Stimulated activated CD8-positive, alpha-beta memory T cell treated with anti-CD3 and anti-CD28 coated beads, Interleukin-2, amount 100 ng/mL, for 48 hours (primary cell): Measurements from ENCODE around the gene SLC17A3.

Experiments
- DNase-seq, 2 donors: peaks; one replicate each; pipeline ENCODE4 v3.0.0-alpha.2; 2020; ENCODE audit warnings: low read depth in 2 of 2

SLC17A3 gene

DNA sequence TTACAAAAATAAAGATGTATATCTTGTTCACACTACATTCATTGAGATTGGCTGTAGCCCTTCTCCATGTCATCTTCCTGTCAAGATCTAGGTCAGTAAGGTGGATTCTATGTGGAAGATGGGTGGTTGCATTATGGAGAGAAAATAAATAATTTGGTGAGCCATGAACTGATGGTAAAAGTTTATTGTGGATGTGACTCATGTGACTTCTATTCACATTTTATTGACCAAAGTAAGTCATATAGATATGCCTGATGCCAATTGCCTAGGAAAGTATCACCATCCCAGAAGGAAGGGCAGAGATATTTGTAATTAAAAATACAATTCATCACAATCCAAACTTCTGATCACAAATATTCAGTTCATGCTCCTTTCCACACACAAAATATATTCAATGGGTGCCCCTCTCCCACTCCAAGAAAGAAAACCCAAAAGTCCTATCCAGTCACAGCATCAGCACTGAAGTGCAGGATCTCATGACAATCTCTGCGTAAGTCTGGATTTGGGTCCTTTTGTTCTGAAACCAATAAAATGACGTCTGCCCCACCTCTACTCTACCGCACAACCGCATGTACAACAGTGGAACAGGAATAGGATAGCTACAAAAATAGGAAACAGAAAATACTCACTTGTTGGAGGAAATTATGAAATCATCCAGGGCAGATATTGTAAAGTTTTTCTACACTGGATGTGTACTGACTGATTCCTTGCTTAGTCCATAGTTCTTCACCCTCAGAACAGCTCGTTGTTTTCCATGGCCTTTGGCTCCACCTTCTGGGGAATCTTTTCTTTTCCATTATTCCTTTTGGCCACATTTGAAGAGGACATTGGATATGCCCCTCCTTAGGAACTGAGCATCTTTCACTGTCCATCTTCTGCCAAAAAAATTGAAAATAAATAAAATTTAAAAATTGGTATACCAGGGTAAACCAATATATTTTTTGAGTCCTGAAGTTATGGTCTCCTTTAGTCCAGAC lies 16.1 kb upstream of the SLC17A3 start:
- no peak for DNase-seq

DNA sequence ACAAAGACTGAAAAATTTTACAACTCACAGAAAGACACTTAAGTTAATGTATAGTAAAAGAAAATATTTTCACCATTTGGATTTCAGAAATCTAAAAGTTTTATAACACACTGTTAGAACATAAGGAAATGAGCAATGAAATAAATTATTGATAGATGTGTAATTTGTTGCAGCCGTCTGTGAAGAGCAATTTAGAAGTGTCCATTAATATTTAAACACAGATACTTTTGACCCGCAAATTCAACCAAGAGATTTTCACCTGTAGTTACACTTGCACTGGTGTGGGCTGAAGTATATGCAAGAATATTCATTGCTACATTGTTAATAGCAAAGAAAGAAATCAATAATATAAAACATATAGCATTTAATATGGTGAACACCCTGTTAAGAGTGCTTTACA lies 14.6 kb upstream of the SLC17A3 start:
- no peak for DNase-seq

DNA sequence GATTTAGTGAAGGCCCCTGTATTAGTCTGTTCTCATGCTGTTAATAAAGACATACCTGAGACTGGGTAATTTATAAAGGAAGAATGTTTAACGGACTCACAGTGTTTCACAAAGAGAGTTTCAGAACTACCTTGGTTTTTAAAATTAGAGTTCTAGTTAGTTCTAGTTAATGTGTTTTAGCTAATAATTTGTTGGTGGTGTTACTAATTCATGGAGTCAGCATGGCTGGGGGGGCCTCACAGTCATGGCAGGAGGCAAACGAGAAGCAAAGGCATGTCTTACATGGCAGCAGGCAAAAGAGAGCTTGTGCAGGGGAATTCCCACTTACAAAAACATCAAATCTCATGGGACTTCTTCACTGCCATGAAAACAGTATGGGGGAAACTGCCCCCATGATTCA lies 12.0 kb upstream of the SLC17A3 start:
- DNase-seq = no peak

DNA sequence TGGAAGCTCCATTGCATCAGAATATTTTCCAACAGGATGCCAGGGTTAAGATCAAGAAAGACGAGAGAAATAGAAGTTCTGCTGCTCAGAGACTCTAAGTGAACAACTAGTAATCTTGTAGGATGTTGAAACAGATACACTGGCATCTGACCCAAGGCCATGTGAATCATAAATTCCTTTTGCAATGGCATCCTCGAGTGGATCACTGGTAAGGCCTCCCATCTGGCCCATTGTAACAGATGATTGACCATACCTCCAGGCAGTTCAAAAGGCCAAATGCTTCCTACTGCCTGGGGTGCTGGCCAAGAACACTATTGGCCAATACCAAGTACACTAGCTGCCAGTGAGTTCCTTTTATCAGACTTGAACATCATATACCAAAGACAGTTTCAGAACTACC lies 9.9 kb upstream of the SLC17A3 start:
- DNase-seq = no peak

DNA sequence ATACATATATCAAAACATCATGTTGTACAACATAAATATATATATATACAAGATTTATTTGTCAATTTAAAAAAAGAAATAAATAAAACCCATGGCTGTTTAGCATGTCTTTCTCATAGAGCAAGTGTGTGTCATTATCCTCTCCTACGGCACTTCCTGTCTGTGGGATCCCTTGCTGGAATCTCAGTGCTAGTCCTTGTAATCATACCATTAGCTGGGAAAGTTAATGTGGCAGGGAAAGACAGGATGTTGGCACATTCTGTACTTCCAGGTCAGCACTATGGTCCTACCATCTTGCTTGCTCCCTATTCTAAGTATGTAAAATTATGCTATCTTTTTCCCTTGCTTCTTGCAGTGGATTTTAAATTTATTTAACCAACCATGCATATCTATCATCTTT lies 9.5 kb upstream of the SLC17A3 start:
- no peak for DNase-seq

DNA sequence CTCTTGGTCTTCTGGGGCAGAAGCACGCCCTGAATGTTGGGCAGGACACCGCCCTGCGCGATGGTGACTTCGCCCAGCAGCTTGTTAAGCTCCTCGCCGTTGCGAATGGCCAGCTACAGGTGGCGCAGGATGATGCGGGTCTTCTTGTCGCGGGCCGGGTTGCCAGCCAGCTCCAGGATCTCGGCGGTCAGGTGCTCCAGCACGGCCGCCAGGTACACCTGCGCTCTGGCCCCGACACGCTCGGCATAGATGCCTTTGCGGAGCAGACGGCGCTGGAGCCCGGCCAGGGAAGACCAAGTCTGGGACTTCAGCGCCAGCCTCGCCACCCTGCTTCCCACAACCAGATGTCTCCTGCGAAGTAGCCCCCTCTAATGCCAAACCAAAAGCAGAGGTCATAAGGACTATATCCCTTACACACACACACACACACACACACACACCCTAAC lies 8.0 kb upstream of the SLC17A3 start:
- DNase-seq = peak in 1 of 2 donors; percentile 3

DNA sequence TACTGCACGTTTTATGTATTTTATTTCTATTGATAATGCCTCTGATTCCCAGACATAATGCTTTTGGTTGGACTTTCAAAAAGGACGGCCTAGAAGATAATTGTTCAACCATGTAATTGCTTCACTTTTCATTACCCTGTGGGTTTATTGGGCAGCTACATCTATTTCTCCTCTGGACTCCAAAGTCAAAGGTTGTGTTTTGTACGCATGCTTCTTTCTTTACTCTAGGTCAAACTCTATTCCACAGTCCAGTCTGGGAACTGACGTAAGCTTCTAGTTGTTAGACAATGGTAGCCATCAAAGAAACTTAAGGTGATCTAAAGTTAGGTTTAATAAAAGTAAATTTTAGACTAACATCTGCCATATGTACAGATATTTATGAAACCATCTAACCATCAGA lies 6.6 kb upstream of the SLC17A3 start:
- no peak for DNase-seq

DNA sequence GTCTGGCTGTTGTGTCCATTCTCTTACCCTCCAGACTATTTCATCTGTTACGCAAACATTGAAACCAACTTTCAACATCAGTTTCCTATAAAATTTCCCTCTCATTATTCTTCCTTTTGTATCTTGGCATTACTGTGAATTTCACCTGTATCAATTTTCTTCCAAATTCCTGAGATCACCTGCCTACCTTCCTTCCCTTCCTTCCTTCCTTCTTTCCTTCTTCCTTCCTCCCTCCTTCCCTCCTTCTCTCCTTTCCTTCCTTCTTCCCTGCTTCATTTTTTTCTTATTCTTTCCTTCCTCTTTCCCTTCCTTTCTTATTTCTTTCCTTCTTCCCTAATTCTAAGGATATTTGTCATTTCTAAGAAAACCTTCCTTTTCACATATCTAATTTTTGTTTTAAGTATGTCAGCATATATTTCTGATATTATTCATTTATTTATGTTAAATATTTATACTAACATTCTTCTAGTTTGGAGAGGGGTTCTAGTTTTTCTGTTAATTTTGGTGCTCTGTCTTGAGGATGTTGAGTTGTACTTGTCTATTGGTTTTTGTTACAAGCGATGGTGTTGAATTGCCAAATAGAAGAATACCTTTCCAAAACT lies 4.8 kb upstream of the SLC17A3 start:
- no peak for DNase-seq

DNA sequence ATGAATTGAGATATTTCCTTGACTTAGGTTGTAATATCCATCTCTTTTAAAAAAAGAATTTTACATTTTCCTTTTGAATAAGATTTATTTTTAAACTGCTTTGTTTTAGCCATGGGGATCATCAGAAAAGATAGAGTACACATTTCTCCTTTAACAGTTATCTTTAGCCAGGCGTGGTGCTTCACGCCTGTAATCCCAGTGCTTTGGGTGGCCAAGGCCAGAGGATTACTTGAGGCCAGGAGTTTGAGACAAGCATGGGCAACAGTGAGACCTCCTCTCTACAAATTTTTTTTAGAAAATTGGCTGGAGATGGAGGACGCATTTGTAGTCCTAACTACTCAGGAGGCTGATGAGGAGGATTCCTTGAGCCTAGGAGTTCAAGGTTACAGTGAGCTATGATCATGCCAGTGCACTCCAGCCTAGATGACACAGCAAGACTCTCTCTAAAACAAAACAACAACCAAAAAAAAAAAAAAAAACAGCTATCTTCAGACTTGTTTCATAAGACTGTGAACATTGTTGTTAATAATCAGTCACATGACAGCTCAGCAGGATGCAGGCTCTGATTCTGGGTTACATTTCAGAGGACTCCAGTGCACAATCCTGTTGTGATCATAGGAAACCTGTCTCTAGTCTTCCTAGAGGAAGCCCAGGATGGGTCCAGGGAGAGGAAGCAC lies 2.0 kb upstream of the SLC17A3 start:
- no peak for DNase-seq

DNA sequence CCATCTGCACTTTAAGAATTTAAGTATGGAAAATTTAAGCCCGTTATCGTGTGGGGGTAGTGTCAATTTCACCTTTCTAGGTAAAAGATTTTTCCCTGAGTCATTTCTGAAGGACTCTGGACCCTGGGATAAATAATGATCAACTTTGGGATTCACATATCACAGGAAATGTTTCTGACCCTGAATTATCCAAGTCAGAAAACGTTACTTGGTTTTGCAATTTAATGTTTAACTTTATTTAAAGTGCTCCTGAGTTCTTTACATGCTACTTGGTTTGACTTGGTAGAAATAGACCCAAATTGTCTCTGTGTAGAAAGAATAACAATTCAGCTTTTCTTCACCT lies 1.5 kb upstream of the SLC17A3 start:
- DNase-seq = no peak

DNA sequence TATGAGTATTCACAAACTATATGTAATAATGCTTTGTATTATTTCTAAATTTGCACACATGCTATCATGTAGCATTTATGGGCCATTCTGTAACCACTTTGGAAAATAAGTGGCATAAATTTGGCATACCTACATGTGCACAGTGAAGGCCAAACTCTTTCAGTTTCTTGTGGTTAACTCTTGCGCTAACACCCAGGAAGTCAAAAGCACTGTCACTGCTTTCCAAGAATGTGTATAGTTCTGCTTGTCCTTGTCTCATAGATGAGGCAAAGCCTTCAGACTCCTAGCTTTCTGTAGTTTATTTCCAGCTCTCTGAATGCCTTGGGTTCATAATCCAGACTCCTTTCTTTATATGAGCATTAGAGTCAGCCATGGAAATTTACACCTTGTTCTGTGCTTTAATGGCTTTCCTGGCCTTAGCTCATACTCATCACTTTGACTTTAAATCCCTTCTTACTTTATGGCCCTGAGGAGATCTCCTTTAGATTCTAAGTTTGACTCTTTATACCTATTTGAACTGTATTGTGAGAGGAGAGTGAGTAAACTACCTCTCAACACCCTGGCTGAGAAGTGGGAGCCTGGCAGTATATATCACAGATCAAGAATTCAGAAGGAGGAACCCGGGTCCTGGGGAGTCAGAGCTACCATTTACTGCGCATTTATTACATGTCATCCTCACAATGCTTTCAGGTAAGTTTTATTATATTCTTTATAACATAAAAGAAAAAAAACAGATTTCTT lies 949 bp upstream of the SLC17A3 start:
- no peak for DNase-seq

DNA sequence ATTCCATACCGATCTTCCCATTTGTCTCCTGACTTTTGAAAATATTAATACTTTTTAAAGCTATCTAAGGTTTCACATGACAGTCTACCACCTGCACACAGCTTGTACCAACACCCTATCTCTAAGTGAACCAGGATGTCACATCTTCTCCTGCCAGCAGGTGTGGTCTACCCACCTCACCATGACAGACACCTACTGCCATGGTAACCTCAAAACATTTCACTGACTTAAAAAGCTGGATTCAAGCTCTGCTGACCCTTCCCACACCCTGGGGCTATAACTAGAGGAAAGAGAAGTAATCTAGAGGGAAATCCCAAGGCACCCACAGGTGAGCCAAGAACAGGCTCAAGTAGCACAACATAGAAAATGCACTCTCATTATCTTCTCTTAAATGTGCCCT lies 1.2 kb downstream of the SLC17A3 start:
- no peak for DNase-seq

DNA sequence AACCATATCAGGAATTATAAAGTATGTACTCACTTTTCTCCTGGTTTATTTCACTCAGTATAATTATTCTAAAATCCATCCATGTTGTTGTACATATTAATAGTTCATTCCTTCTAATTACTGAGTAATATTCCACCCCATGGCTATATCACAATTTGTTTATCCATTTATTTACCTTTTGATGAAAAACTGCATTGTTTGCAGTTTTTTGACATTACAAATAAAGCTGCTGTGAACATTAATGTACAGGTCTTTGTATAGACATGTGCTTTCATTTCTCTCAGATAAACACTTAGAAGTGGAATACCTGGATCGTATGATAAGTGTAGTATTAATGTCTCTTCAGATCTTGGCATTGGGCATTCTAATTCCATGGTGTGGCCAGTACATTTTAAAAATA lies 4.2 kb downstream of the SLC17A3 start:
- DNase-seq = no peak

DNA sequence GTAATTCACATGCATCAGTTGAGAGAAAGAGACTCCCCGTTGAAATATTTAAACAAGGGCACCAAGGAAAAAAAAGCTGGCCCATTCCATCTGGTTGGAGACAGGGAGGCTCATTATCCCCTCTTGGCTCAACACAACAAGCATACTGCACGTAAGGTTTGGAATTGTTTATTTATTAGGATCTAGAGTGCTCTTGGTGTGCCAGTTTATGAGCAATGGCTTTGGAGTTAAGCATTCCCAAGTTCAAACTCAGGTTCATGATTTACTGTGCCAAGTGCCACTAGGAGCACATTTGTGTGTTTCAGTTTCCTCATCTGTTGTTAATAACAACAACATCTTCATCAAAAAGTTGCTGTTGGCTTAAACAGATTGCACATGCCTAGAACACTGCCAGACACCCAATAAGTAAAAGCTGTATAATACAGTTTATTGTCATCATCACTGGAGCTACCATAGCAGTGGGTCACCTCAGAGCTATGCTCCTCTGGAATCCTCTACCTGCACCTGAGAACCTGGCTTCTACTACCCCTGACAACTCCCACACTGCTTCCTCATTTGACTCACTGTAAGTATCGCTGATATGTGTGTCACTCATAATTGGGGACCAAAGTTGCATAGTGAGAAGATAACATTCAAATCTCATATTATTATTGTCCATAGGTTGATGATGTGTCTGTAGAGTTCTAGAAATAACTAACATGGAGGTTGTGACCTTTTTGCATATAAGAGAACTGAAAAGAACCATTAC lies 5.4 kb downstream of the SLC17A3 start:
- DNase-seq = no peak

DNA sequence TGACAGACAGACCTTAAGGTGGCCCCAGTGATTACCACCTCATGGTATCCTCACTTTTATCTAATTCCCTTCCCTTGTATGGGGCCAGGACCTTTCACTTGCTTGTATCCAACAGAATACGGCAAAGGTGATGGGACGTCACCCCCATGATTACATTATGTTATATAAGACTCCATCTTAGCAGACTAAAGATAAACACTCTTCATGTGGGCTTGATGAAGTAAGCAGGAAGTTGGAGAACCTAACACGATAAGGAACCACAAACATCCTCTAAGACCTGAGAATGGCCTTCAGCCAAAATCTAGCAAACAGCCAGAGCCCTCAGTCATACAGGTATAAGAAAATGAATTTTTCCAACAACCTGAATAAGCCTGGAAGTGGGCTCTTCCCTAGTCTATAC lies 8.0 kb downstream of the SLC17A3 start:
- DNase-seq = no peak

DNA sequence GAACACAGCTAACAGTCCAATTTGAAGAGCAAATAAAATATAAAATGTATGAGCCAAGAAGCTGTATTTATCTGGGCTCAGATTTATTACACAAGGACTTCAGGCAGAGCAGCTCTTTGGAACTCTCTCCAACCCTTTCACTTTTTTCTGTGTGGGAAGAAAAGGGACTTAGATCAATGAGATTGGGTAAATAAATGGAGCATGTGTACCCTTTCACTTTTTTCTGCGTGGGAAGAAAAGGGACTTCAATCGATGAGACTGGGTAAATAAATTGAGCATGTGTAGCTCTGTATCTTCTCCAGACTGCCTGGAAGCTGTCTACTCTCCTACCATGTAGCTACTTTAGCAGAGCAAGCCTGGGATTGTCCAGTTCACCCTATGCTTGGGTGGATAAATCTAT lies 10.7 kb downstream of the SLC17A3 start:
- no peak for DNase-seq

DNA sequence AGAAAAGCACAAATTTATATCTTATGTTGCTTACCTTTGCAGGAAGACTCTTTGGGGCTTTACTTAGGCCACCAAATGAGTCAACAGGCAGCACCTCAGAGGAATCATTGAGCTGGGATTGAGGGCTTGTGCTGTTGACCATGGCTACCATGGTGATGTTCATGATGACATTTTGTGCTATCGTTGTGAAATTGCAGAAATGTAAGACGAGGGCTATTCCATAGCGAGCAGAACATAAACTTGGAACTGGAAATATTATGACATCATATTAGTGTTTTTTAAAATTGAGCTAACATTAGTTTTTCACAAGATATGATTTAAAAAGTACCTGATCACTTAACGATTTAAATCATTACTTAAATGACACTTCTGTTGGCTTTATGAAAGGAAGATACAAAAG lies 11.8 kb downstream of the SLC17A3 start:
- DNase-seq = no peak

DNA sequence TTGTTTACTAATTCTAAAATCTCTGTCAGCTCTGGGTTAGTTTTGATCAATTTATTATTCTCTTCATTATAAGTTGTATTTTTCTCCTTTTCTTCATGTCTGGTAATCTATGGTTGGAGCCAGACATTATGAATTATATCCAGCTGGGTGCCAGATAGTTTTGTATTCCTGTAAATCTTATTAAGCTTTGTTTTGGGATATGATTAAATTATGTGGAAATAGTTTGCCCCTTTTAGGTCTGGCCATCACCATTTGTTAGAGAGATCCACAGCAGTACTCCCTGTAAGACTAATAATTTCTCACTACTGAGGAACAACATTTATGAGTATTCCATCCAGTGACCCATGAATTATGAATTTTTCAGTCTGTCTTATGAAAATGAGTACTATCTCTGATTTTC lies 21.3 kb downstream of the SLC17A3 start:
- no peak for DNase-seq

DNA sequence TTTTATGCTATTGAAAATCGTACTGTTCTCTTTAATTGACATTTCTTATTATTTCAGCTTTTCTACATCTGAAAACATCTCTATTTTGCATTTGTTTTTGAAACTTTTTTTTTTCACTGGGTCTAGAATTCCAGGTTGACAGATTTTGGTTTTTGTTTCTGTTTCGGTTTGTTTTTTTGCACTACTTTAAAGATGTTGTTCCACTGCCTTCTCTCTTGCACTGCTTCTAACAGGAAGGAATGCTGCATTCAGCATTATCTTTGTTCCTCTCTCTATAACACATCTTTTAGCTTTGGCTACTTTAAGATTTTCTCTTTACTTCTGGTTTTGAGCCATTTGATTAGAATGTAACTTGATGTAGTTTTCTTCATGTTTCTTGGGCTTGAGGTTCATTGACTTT lies 22.1 kb downstream of the SLC17A3 start:
- DNase-seq = no peak

DNA sequence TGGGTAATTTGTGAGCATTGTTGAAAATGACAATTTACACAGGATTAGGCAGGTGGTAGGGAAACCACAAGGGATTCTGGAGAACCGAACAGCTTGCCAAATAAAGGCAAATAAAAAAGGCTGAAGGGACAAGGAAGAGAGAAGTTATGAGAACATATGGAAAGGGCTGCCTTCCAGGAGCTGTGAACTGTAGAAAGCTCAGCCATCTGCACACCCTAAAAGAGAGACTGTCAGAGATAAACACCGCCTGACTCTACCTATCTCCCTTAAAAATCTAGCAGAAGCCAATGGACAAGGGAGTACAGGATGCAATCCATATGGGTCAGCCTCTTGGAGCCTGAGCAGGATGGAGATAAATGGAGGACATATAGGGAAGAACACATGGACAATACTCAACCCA lies 29.5 kb downstream of the SLC17A3 start:
- no peak for DNase-seq

DNA sequence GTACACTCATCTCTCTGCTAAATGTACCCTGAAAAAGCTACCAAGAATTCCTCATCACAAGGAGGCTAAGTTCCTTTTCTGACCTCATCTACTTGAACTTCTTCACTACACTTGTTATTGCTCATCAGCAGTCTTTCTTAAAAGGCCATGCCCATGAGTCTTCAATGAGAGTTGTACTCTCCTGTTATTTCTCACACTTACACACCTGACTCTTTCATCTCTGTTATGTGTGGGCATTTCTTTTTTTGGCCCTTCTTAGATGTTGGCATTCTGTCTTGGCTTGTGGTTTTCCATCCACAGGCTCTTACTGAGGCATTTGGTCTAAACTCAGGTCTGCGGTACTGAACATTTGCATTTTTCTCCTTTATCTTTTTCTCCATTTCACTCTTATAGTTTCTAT lies 31.5 kb downstream of the SLC17A3 start:
- DNase-seq = no peak
